WTC11 (cell line): ENCODE measurements around the gene LMLN.

Source experiments
- AFF4 ChIP-seq: sonication (generic); formaldehyde crosslinking; IDR thresholded peaks from 2 replicates; pipeline ENCODE4 v1.8.1; 2023; ENCODE audit warnings: mild to moderate bottlenecking, missing genetic modification reagents, borderline replicate concordance
- ATF3 ChIP-seq: sonication (generic); formaldehyde crosslinking; conservative IDR thresholded peaks from 2 replicates; pipeline ENCODE4 v1.8.1; 2022; ENCODE audit warnings: mild to moderate bottlenecking, missing genetic modification reagents
- CDX4 ChIP-seq: fragments of 250-450 bp; sonication (Bioruptor Pico); IDR thresholded peaks from 2 replicates; pipeline ENCODE4 v1.9.0; 2021; ENCODE audit warnings: moderate library complexity, mild to moderate bottlenecking, inconsistent platforms, borderline replicate concordance
- CREB1 ChIP-seq: sonication (generic); formaldehyde crosslinking; IDR thresholded peaks from 2 replicates; pipeline ENCODE4 v1.8.0; 2023; ENCODE audit warnings: mild to moderate bottlenecking, missing genetic modification reagents
- CTCF ChIP-seq: fragments of 200-600 bp; IDR thresholded peaks from 2 replicates; pipeline ENCODE4 v1.8.0; 2022; ENCODE audit warnings: antibody characterized with exemption
- FOXJ3 ChIP-seq: sonication (generic); formaldehyde crosslinking; IDR thresholded peaks from 2 replicates; pipeline ENCODE4 v1.9.0; 2021; ENCODE audit warnings: missing genetic modification reagents, mild to moderate bottlenecking, borderline replicate concordance
- MXD4 ChIP-seq: fragments of 250-450 bp; sonication (Bioruptor Pico); IDR thresholded peaks from 2 replicates; pipeline ENCODE4 v1.8.0; 2021; ENCODE audit warnings: mild to moderate bottlenecking, moderate library complexity, borderline replicate concordance
- NFATC4 ChIP-seq: fragments of 250-450 bp; sonication (Bioruptor Pico); IDR thresholded peaks from 2 replicates; pipeline ENCODE4 v1.9.0; 2021; ENCODE audit warnings: mild to moderate bottlenecking
- SP1 ChIP-seq: sonication (generic); formaldehyde crosslinking; conservative IDR thresholded peaks from 2 replicates; pipeline ENCODE4 v1.8.1; 2022; ENCODE audit warnings: missing genetic modification reagents
- USF2 ChIP-seq: sonication (generic); formaldehyde crosslinking; IDR thresholded peaks from 2 replicates; pipeline ENCODE4 v1.8.1; 2023; ENCODE audit warnings: mild to moderate bottlenecking, missing genetic modification reagents, moderate library complexity
- ZBTB43 ChIP-seq: sonication (generic); formaldehyde crosslinking; IDR thresholded peaks from 2 replicates; pipeline ENCODE4 v1.8.1; 2023; ENCODE audit warnings: mild to moderate bottlenecking, missing genetic modification reagents
- ZNF425 ChIP-seq: fragments of 250-450 bp; sonication (Bioruptor Pico); conservative IDR thresholded peaks from 2 replicates; pipeline ENCODE4 v1.9.0; 2021; ENCODE audit warnings: mild to moderate bottlenecking

- TF ChIP-seq ZBTB43 (CRISPR knock-in tag) = no peak
- TF ChIP-seq CTCF = no peak
- TF ChIP-seq AFF4 (CRISPR knock-in tag) = no peak
- TF ChIP-seq MXD4 (CRISPR knock-in tag) = no peak
- no peak for TF ChIP-seq USF2
- TF ChIP-seq CREB1 (CRISPR knock-in tag) = no peak
- no peak for TF ChIP-seq ZNF425 (CRISPR knock-in tag)
- no peak for TF ChIP-seq SP1 (CRISPR knock-in tag)
- TF ChIP-seq ATF3 (CRISPR knock-in tag) = no peak
- no peak for TF ChIP-seq NFATC4 (CRISPR knock-in tag)
- no peak for TF ChIP-seq FOXJ3 (CRISPR knock-in tag)
- no peak for TF ChIP-seq CDX4 (CRISPR knock-in tag)
These were observed 46.2 kb upstream of the LMLN start for GRCh38 chr3:197913641-197914380.
